PC-9 (cell line): ENCODE data around the gene MB. TPM values are rescaled to one million over a fixed set of nuclear protein-coding genes. Genes with fewer than 3 reads are reported as not detected.

ENCODE experiments used
- BruUV-seq: library from RNA; stranded (reverse); fragments of 400-500 nt; replicated peaks from 2 replicates; lab custom pipeline; 2021; lab: Mats Ljungman, UMichigan
- CTCF ChIA-PET: fragments of 300-600 bp; sonication (Branson Sonifier 250); formaldehyde crosslinking; loops from one replicate; lab custom pipeline; 2022; ENCODE audit warnings: antibody characterized with exemption; lab: Charles Lee
- POLR2A ChIA-PET: fragments of 300-600 bp; sonication (Branson Sonifier 250); formaldehyde crosslinking; loops from one replicate; lab custom pipeline; 2022; ENCODE audit warnings: antibody characterized with exemption; ENCODE audit not compliant: unreplicated experiment; lab: Charles Lee
- DNase-seq, 2 experiments: peaks; one replicate each; pipeline versions ENCODE4 v3.0.0 to v3.0.0-alpha.2; 2015 to 2022; ENCODE audit warnings: mixed read lengths in 1 of 2
- H2AFZ ChIP-seq: fragments of 200-600 bp; sonication (generic); 2 replicates; pipeline ENCODE4 v1.8.1; 2017; ENCODE audit warnings: antibody characterized with exemption
- H3F3A ChIP-seq: fragments of 200-600 bp; sonication (generic); 2 replicates; pipeline ENCODE4 v1.8.1; 2017; ENCODE audit warnings: antibody characterized with exemption, mild to moderate bottlenecking, low read depth; ENCODE audit not compliant: insufficient read depth
- H3K27ac ChIP-seq: fragments of 200-600 bp; sonication (generic); 2 replicates; pipeline ENCODE4 v1.6.1; 2016; ENCODE audit warnings: mixed run types
- H3K27me3 ChIP-seq: fragments of 200-600 bp; sonication (generic); 2 replicates; pipeline ENCODE4 v1.6.1; 2016; ENCODE audit warnings: low read depth, mixed run types; ENCODE audit not compliant: insufficient read depth
- H3K36me3 ChIP-seq: fragments of 200-600 bp; sonication (generic); 2 replicates; pipeline ENCODE4 v1.6.1; 2016; ENCODE audit warnings: low read depth, mixed run types
- H3K4me1 ChIP-seq: fragments of 200-600 bp; sonication (generic); replicated peaks from 2 replicates; pipeline ENCODE4 v1.6.1; 2016; ENCODE audit warnings: mixed run types; ENCODE audit not compliant: insufficient read depth
- H3K4me2 ChIP-seq: fragments of 200-600 bp; sonication (generic); 2 replicates; pipeline ENCODE4 v1.6.1; 2017; ENCODE audit warnings: mixed run types
- H3K4me3 ChIP-seq: fragments of 200-600 bp; sonication (generic); 2 replicates; pipeline ENCODE4 v1.6.1; 2016; ENCODE audit warnings: mixed run types
- H3K79me2 ChIP-seq: fragments of 200-600 bp; sonication (generic); 2 replicates; pipeline ENCODE4 v1.6.1; 2017; ENCODE audit warnings: low read depth, mixed run types
- H3K9me2 ChIP-seq: fragments of 200-600 bp; sonication (generic); 2 replicates; pipeline ENCODE4 v1.8.1; 2017; ENCODE audit warnings: mild to moderate bottlenecking; ENCODE audit not compliant: insufficient read depth
- H3K9me3 ChIP-seq: fragments of 200-600 bp; sonication (generic); 2 replicates; pipeline ENCODE4 v1.8.1; 2016; ENCODE audit warnings: low read depth; ENCODE audit not compliant: insufficient read depth
- H4K20me1 ChIP-seq: fragments of 200-600 bp; sonication (generic); 2 replicates; pipeline ENCODE4 v1.8.1; 2017; ENCODE audit not compliant: insufficient read depth
- CTCF ChIP-seq: fragments of 200-600 bp; sonication (generic); conservative IDR thresholded peaks from 2 replicates; pipeline ENCODE4 v1.6.1; 2017; ENCODE audit warnings: mixed run types, antibody characterized with exemption, mild to moderate bottlenecking, moderate library complexity
- EZH2 ChIP-seq: fragments of 200-600 bp; sonication (generic); IDR thresholded peaks from 2 replicates; pipeline ENCODE4 v1.8.0; 2017; ENCODE audit warnings: antibody characterized with exemption, low read depth
- intact Hi-C: fragments of 100-400 bp; cut with micrococcal nuclease; formaldehyde crosslinking; loops from one replicate; pipeline ENCODE4 v1.10.0; 2022; ENCODE audit not compliant: unreplicated experiment
- total RNA-seq: library from RNA; stranded (reverse); gene quantifications from 2 replicates; pipeline ENCODE4 v1.2.3, GENCODE V29; 2021

Gene MB
- total RNA-seq, 1 experiment from 2014 or later = 5.0 TPM

- Histone ChIP-seq H3K27me3 (no peaks in the 10 kb centered on the region), H3K4me1 (no peaks in the 10 kb centered on the region), H3K4me3 (no peak overlapping the region), H3K9me2 (no peaks in the 10 kb centered on the region), H4K20me1 (no peaks in the 10 kb centered on the region), H3F3A (no peaks in the 10 kb centered on the region), H3K27ac (no peak overlapping the region), H3K9me3 (peaks cover 42% of the 10 kb centered on the region), H2AFZ (no peak overlapping the region), H3K79me2 (no peaks in the 10 kb centered on the region), H3K36me3 (peaks cover 35% of the 10 kb centered on the region), H3K4me2 (no peak overlapping the region)
- CTCF ChIA-PET = interaction anchor here (1.0 kb wide), 1 partner anchor 27 kb away, joined by 3 read pairs; no protein-coding TSS in a partner anchor
- no peak for DNase-seq
- no TSS peak for BruUV-seq
- POLR2A ChIA-PET = no interaction called here
- intact Hi-C loops = no loop called here
- no peak for TF ChIP-seq EZH2
- TF ChIP-seq CTCF = no peak
These were observed 46.2 kb upstream of the MB start for GRCh38 chr22:35663371-35663770.

- H3F3A ChIP-seq = no peaks in the 10 kb centered on the region
- no peaks in the 10 kb centered on the region for H3K4me1 ChIP-seq
- H3K27ac ChIP-seq = no peak overlapping the region
- intact Hi-C loops = no loop called here
- no peak overlapping the region for H2AFZ ChIP-seq
- H3K4me2 ChIP-seq = no peak overlapping the region
- POLR2A ChIA-PET = no interaction called here
- no peak for DNase-seq
- H4K20me1 ChIP-seq = no peaks in the 10 kb centered on the region
- CTCF ChIA-PET = interaction anchor here (1.0 kb wide), 1 partner anchor 27 kb away, joined by 3 read pairs; no protein-coding TSS in a partner anchor
- no peaks in the 10 kb centered on the region for H3K27me3 ChIP-seq
- H3K9me2 ChIP-seq = no peaks in the 10 kb centered on the region
- no peak overlapping the region for H3K4me3 ChIP-seq
- BruUV-seq = no TSS peak
- H3K79me2 ChIP-seq = no peaks in the 10 kb centered on the region
- TF ChIP-seq CTCF (no peak), EZH2 (no peak)
- peaks cover 39% of the 10 kb centered on the region for H3K36me3 ChIP-seq
- peaks cover 42% of the 10 kb centered on the region for H3K9me3 ChIP-seq
These were observed 45.8 kb upstream of the MB start for GRCh38 chr22:35662914-35663313.

GRCh38 chr22:35661464-35661863, 44.3 kb upstream of the MB start:
- TF ChIP-seq EZH2 (no peak), CTCF (no peak)

More at GRCh38 chr22:35661464-35661863, 44.3 kb upstream of the MB start:
- Histone ChIP-seq H2AFZ (no peak overlapping the region), H3K9me2 (no peaks in the 10 kb centered on the region), H3K36me3 (peaks cover 54% of the 10 kb centered on the region), H3K4me2 (no peak overlapping the region), H3K79me2 (peaks cover 6% of the 10 kb centered on the region; the same call in 1 of the 2 replicates), H3K4me3 (no peak overlapping the region), H4K20me1 (no peaks in the 10 kb centered on the region), H3K27me3 (no peaks in the 10 kb centered on the region), H3K9me3 (peaks cover 30% of the 10 kb centered on the region), H3F3A (peaks cover 8% of the 10 kb centered on the region), H3K4me1 (peaks cover 7% of the 10 kb centered on the region), H3K27ac (no peak overlapping the region)
- no TSS peak for BruUV-seq
- DNase-seq = no peak
- intact Hi-C loops = no loop called here
- ChIA-PET CTCF (no interaction called here), POLR2A (no interaction called here)
